GM23248 (cell line): ENCODE measurements around the gene KCNJ12.

ENCODE experiments used
- EZH2 ChIP-seq: fragments of 200-600 bp; sonication (generic); IDR thresholded peaks from 2 replicates; pipeline ENCODE4 v1.6.1; 2018; ENCODE audit warnings: antibody characterized with exemption, mild to moderate bottlenecking; ENCODE audit not compliant: insufficient read depth, poor library complexity, severe bottlenecking
- EZH2phosphoT487 ChIP-seq: fragments of 200-600 bp; sonication (generic); IDR thresholded peaks from 2 replicates; pipeline ENCODE4 v1.6.1; 2018; ENCODE audit warnings: antibody characterized with exemption, moderate library complexity, mild to moderate bottlenecking, low read depth; ENCODE audit not compliant: insufficient read depth

- TF ChIP-seq EZH2phosphoT487, result no peak
- no peak for TF ChIP-seq EZH2
Observed at GRCh38 chr17:21388944-21389343, 12.8 kb downstream of the KCNJ12 start.
